Neural progenitor cell (in vitro differentiated cells): Measurements from ENCODE around the gene FASTKD1. TPM values are rescaled to one million over a fixed set of nuclear protein-coding genes. Genes with fewer than 3 reads are reported as not detected.
"Not testable (repeated sequence)": the region's sequence is repeated elsewhere in the genome, so short reads cannot be mapped to it uniquely, and the experiment has no call there.

Experiments
- DNase-seq: peaks from one replicate; pipeline ENCODE4 v3.0.0-alpha.2; 2016; ENCODE audit warnings: low spot score
- H2AFZ ChIP-seq: fragments of 200-600 bp; sonication (generic); replicated peaks from 2 replicates; pipeline ENCODE4 v1.6.1; 2016; ENCODE audit warnings: antibody characterized with exemption
- H3F3A ChIP-seq: fragments of 200-600 bp; sonication (generic); 2 replicates; pipeline ENCODE4 v1.6.1; 2016; ENCODE audit warnings: antibody characterized with exemption, low read depth
- H3K27ac ChIP-seq: fragments of 200-600 bp; sonication (generic); 2 replicates; pipeline ENCODE4 v1.5.1; 2016; ENCODE audit warnings: mild to moderate bottlenecking
- H3K27me3 ChIP-seq: fragments of 200-600 bp; sonication (generic); 2 replicates; pipeline ENCODE4 v1.6.1; 2016; ENCODE audit warnings: mild to moderate bottlenecking, moderate library complexity
- H3K36me3 ChIP-seq: fragments of 200-600 bp; sonication (generic); 2 replicates; pipeline ENCODE4 v1.5.1; 2016
- H3K4me1 ChIP-seq: fragments of 200-600 bp; sonication (generic); 2 replicates; pipeline ENCODE4 v1.6.1; 2016; ENCODE audit warnings: mixed run types
- H3K4me2 ChIP-seq: fragments of 200-600 bp; sonication (generic); 2 replicates; pipeline ENCODE4 v1.6.1; 2016
- H3K4me3 ChIP-seq: fragments of 200-600 bp; sonication (generic); 2 replicates; pipeline ENCODE4 v1.5.1; 2016
- H3K79me2 ChIP-seq: fragments of 200-600 bp; sonication (generic); 2 replicates; pipeline ENCODE4 v1.6.1; 2016; ENCODE audit warnings: low read depth
- H3K9ac ChIP-seq: fragments of 200-600 bp; sonication (generic); 2 replicates; pipeline ENCODE4 v1.6.1; 2016
- H3K9me3 ChIP-seq: fragments of 200-600 bp; sonication (generic); 2 replicates; pipeline ENCODE4 v1.5.1; 2016; ENCODE audit warnings: low read depth
- H4K20me1 ChIP-seq: fragments of 200-600 bp; sonication (generic); 2 replicates; pipeline ENCODE4 v1.6.1; 2016; ENCODE audit warnings: low read depth
- H3K27ac Mint-ChIP-seq: 3 replicates; pipeline ENCODE4 v1.8.0; 2021; ENCODE audit warnings: mixed read lengths
- H3K27me3 Mint-ChIP-seq: 2 replicates; pipeline ENCODE4 v1.8.0; 2022; ENCODE audit warnings: low read depth, mild to moderate bottlenecking, inconsistent platforms, moderate library complexity, mixed read lengths; ENCODE audit not compliant: insufficient read depth
- H3K36me3 Mint-ChIP-seq: 3 replicates; pipeline ENCODE4 v1.8.0; 2021; ENCODE audit warnings: mixed read lengths
- H3K4me1 Mint-ChIP-seq: 3 replicates; pipeline ENCODE4 v1.8.0; 2021; ENCODE audit warnings: mixed read lengths
- H3K4me3 Mint-ChIP-seq: 3 replicates; pipeline ENCODE4 v1.8.0; 2021; ENCODE audit warnings: mild to moderate bottlenecking, moderate library complexity, mixed read lengths
- H3K9me3 Mint-ChIP-seq: 3 replicates; pipeline ENCODE4 v1.8.0; 2020; ENCODE audit warnings: mixed read lengths
- EZH2 ChIP-seq: fragments of 200-600 bp; sonication (generic); IDR thresholded peaks from 2 replicates; pipeline ENCODE4 v1.6.1; 2017; ENCODE audit warnings: antibody characterized with exemption, mild to moderate bottlenecking, moderate library complexity
- EZH2phosphoT487 ChIP-seq: fragments of 200-600 bp; sonication (generic); IDR thresholded peaks from 2 replicates; pipeline ENCODE4 v1.6.1; 2017; ENCODE audit warnings: antibody characterized with exemption
- total RNA-seq: library from RNA; depleted of rRNA; stranded (reverse); fragments of >200 nt; gene quantifications from 2 replicates; pipeline ENCODE4 v1.2.3, GENCODE V29; 2015; ENCODE audit warnings: low replicate concordance
- TF ChIP-seq, protein P1 (sequence below): fragments of 200-600 bp; sonication (generic); IDR thresholded peaks from 2 replicates; pipeline ENCODE4 v1.5.1; 2017; ENCODE audit warnings: antibody characterized with exemption, mild to moderate bottlenecking

FASTKD1 gene
- total RNA-seq, 1 donor from 2014 or later = 60.3 TPM

DNA sequence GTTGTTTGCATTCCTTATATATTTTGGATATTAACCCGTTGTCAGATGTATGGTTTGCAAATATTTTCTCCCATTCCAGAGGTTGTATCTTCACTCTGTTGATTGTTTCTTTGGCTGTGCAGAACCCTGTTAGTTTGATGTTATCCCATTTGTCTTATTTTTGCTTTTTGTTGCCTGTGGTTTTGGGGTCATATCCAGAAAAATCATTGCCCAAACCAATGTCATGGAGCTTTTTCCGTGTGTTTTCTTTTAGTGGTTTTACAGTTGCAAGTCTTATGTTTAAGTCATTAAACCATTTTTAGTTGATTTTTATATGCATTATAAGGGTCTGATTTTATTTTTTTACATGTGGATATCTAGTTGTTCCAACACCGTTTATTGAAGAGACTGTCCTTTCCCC lies 46.3 kb upstream of the FASTKD1 start:
- H3K4me1 Mint-ChIP-seq = no peaks in the 10 kb centered on the region
- Histone ChIP-seq H3K4me1 (no peaks in the 10 kb centered on the region), H3K36me3 (peaks cover 26% of the 10 kb centered on the region), H3K27ac (no peak overlapping the region), H3K4me3 (no peak overlapping the region), H4K20me1 (peaks cover 6% of the 10 kb centered on the region), H3K9ac (no peak overlapping the region), H3K79me2 (peaks cover 63% of the 10 kb centered on the region), H2AFZ (no peak overlapping the region), H3K4me2 (no peak overlapping the region), H3F3A (no peaks in the 10 kb centered on the region), H3K27me3 (no peaks in the 10 kb centered on the region), H3K9me3 (no peaks in the 10 kb centered on the region)
- TF ChIP-seq, protein P1, sequence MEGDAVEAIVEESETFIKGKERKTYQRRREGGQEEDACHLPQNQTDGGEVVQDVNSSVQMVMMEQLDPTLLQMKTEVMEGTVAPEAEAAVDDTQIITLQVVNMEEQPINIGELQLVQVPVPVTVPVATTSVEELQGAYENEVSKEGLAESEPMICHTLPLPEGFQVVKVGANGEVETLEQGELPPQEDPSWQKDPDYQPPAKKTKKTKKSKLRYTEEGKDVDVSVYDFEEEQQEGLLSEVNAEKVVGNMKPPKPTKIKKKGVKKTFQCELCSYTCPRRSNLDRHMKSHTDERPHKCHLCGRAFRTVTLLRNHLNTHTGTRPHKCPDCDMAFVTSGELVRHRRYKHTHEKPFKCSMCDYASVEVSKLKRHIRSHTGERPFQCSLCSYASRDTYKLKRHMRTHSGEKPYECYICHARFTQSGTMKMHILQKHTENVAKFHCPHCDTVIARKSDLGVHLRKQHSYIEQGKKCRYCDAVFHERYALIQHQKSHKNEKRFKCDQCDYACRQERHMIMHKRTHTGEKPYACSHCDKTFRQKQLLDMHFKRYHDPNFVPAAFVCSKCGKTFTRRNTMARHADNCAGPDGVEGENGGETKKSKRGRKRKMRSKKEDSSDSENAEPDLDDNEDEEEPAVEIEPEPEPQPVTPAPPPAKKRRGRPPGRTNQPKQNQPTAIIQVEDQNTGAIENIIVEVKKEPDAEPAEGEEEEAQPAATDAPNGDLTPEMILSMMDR = no peak
- TF ChIP-seq EZH2phosphoT487 = no peak
- TF ChIP-seq EZH2 = no peak
- H3K27me3 Mint-ChIP-seq = peaks cover 2% of the 10 kb centered on the region
- peaks cover 56% of the 10 kb centered on the region for H3K36me3 Mint-ChIP-seq
- peaks cover 24% of the 10 kb centered on the region for H3K9me3 Mint-ChIP-seq
- no peak overlapping the region for H3K27ac Mint-ChIP-seq
- no peak for DNase-seq
- no peak overlapping the region for H3K4me3 Mint-ChIP-seq

DNA sequence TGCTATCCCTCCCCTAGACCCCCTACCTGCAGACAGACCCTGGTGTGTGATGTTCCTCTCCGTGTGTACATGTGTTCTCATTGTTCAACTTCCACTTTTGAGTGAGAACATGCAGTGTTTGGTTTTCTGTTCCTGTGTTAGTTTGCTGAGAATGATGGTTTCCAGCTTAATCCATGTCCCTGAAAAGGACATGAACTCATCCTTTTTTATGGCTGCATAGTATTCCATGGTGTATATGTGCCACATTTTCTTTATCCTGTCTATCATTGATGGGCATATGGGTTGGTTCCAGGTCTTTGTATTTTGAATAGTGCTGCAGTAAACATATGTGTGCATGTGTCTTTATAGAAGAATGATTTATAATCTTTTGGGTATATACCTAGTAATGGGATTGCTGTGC lies 42.3 kb upstream of the FASTKD1 start:
- DNase-seq, H3K9ac ChIP-seq, H3K27ac ChIP-seq, H3K4me3 ChIP-seq, H3K27ac Mint-ChIP-seq, H4K20me1 ChIP-seq, H3K4me3 Mint-ChIP-seq, H2AFZ ChIP-seq, H3K4me1 Mint-ChIP-seq, H3K27me3 ChIP-seq, H3K4me2 ChIP-seq, H3F3A ChIP-seq, H3K27me3 Mint-ChIP-seq, H3K9me3 ChIP-seq, H3K4me1 ChIP-seq: not testable (repeated sequence)
- H3K36me3 Mint-ChIP-seq = peaks cover 67% of the 10 kb centered on the region
- H3K9me3 Mint-ChIP-seq = peaks cover 24% of the 10 kb centered on the region
- Histone ChIP-seq H3K79me2 (peaks cover 59% of the 10 kb centered on the region), H3K36me3 (peaks cover 45% of the 10 kb centered on the region)

DNA sequence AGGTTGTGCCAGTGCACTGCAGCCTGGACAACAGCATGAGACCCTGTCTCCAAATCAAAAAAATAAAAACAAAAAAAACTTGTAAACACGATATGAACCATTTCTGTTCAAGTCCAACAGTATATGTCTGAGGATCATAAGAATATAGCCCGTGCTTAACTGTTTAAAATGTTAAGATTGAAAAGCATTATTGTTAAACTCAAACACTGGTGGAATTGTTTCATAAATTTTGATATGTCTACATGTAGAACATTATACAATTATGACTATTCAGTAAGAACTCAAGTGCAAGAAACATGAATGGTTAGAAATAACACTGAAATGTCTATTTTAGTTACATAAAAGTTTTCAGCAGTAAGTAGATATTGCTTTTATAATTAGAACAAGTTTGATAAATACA lies 40.2 kb upstream of the FASTKD1 start:
- no peak overlapping the region for H3K4me3 ChIP-seq
- no peak overlapping the region for H2AFZ ChIP-seq
- H3K4me3 Mint-ChIP-seq = no peak overlapping the region
- H3K9ac ChIP-seq = no peak overlapping the region
- H3K79me2 ChIP-seq = peaks cover 38% of the 10 kb centered on the region
- DNase-seq = no peak
- TF ChIP-seq EZH2 (no peak), EZH2phosphoT487 (no peak)
- TF ChIP-seq, protein P1 = no peak
- no peaks in the 10 kb centered on the region for H3K9me3 ChIP-seq
- peaks cover 24% of the 10 kb centered on the region for H3K9me3 Mint-ChIP-seq
- no peak overlapping the region for H3K27ac Mint-ChIP-seq
- no peak overlapping the region for H3K4me2 ChIP-seq
- no peaks in the 10 kb centered on the region for H3K4me1 Mint-ChIP-seq
- no peaks in the 10 kb centered on the region for H3K27me3 ChIP-seq
- H3F3A ChIP-seq = peaks cover 3% of the 10 kb centered on the region
- H3K27me3 Mint-ChIP-seq = peaks cover 2% of the 10 kb centered on the region
- H3K27ac ChIP-seq = no peak overlapping the region
- no peaks in the 10 kb centered on the region for H4K20me1 ChIP-seq
- H3K4me1 ChIP-seq = no peaks in the 10 kb centered on the region
- peaks cover 34% of the 10 kb centered on the region for H3K36me3 ChIP-seq
- H3K36me3 Mint-ChIP-seq = peaks cover 65% of the 10 kb centered on the region

DNA sequence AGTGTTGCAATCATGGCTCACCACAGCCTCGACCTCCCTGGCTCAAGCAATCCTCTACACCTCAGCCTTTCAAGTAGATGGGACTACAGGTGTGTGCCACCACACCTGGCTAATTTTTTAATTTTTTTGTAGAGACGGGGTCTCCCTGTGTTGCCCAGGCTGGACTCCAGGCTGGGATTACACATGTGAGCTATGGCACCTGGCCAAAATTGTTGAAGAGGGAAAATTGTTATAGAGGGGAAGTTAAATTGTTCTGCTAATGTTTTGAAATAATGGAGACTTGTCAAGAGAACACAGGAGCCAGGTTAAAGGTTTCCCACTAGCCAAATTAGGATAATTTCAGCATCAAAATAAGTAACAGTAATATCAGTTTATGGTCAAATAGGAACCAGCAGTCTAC lies 35.6 kb upstream of the FASTKD1 start:
- H3K27me3 ChIP-seq = no peaks in the 10 kb centered on the region
- no peak overlapping the region for H3K4me2 ChIP-seq
- H3K36me3 ChIP-seq = peaks cover 26% of the 10 kb centered on the region
- peaks cover 3% of the 10 kb centered on the region for H3F3A ChIP-seq
- Mint-ChIP-seq H3K9me3 (no peaks in the 10 kb centered on the region), H3K4me3 (no peak overlapping the region), H3K27me3 (no peaks in the 10 kb centered on the region), H3K27ac (no peak overlapping the region), H3K36me3 (peaks cover 38% of the 10 kb centered on the region), H3K4me1 (no peaks in the 10 kb centered on the region)
- no peaks in the 10 kb centered on the region for H4K20me1 ChIP-seq
- H3K79me2 ChIP-seq = peaks cover 9% of the 10 kb centered on the region
- TF ChIP-seq EZH2 (no peak), EZH2phosphoT487 (no peak)
- TF ChIP-seq, protein P1 = no peak
- H3K4me1 ChIP-seq = no peaks in the 10 kb centered on the region
- no peaks in the 10 kb centered on the region for H3K9me3 ChIP-seq
- no peak overlapping the region for H3K27ac ChIP-seq
- H3K4me3 ChIP-seq = no peak overlapping the region
- DNase-seq = no peak
- no peak overlapping the region for H3K9ac ChIP-seq
- H2AFZ ChIP-seq = no peak overlapping the region
